Measurements from ENCODE around the gene FLT3.
A peak's percentile ranks its signal among the peaks of the same experiment; 100 is the strongest.
"Not testable (repeated sequence)": the region's sequence is repeated elsewhere in the genome, so short reads cannot be mapped to it uniquely, and the experiment has no call there.

The FLT3 gene

DNA sequence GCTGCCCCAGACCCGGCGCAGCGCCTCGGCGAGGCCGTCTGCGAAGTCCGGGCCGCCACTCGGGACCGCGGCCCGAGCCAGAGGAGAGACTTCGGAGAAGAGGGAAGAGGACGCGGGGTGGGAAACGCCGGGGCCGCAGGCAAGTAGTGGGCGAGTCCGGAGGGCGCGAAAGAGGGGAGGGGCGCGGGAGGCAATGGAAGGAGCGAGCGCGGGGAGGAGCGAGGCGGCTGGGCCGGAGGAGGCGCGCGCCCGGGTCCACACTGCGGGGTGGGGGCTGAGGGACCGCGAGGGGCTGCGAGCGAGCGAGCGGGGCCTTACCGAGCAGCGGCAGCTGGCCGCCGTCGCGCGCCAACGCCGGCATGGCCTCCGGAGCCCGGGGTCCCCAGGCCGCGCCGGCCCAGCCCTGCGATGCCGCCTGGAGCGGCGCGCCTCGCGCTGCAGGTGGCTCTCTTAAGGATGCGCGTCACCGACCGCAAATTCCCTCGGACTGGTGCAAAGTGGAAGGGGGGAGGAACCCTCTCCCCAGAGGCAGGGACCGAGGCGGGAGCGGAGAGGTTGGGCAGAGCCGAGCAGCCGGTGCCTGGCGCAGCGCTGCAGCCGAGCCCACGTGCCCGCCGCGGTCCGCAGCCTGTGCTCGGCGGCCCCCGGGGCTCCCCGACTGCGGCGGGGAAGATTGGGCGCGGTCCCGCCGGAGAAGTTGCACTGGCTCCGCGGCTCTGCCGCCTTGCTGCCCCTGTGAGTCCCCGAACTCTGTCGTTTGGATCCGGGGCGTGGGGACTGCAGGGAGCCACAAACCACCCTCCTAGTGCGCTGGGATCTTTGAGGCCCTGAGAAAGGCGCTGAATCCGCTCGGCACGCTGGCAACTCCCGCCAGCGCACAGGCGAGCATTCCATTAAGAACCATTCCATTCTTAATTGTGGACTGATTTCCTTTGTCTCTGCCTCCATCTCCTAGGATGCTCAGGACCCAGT, at the start of gene FLT3:
TSS of gene FLT3 (minus strand) at position 427 of the 972 bp plus-strand sequence. CDS start at position 361, 66 bp downstream.
- peak; percentile 65 for DNase-seq

DNA sequence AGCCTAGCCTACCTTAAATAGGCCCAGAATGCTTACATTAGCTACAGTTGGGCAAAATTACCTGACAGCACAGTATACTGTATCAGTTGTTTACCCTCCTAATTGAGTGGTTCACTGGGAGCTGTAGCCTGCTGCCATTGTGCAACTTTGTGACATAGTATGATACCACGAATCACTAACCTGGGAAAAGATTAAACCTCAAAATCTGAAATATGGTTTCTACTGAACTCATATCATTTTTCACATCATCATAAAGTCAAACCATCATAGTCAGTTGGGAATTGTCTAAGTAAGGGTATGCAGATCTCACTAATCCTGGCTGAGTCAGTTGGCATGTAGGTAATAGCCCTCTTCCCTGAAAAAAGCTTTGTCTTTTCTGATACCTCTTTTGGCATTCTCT, 47.1 kb upstream of the FLT3 start:
- no peak for DNase-seq

DNA sequence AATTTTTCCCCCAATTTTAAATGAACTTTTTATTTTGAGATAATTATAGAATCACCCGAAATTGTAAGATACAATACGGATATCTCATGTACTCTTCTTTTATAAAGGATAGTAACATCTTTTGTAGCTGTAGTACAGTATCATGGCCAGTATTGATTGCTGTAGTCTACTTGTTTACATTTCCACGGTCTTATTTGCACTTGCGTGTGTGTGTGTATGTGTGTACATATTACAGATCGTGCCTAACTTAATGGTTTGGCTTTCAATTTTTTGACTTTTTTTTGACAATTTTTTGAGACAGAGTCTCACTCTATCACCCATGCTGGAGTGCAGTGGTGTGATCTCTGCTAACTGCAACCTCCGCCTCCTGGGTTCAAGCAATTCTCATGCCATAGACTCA, 44.7 kb upstream of the FLT3 start:
- DNase-seq, result no peak

DNA sequence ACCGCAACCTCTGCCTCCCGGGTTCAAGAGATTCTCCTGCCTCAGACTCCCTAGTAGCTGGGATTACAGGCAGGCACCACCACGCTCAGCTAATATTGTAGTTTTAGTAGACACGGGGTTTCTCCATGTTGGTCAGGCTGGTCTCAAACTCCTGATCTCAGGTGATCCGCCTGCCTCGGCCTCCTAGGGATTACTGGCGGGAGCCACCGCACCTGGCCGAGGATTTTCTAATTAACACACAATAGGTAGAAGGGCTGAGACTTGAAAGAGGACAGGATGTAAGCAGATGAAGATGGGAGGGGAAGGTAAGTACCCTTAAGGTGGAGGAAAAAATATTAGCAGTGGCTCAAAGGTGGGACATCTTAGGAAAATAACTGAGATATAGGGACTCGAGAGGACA, 41.2 kb upstream of the FLT3 start:
- DNase-seq, result not testable (repeated sequence)

DNA sequence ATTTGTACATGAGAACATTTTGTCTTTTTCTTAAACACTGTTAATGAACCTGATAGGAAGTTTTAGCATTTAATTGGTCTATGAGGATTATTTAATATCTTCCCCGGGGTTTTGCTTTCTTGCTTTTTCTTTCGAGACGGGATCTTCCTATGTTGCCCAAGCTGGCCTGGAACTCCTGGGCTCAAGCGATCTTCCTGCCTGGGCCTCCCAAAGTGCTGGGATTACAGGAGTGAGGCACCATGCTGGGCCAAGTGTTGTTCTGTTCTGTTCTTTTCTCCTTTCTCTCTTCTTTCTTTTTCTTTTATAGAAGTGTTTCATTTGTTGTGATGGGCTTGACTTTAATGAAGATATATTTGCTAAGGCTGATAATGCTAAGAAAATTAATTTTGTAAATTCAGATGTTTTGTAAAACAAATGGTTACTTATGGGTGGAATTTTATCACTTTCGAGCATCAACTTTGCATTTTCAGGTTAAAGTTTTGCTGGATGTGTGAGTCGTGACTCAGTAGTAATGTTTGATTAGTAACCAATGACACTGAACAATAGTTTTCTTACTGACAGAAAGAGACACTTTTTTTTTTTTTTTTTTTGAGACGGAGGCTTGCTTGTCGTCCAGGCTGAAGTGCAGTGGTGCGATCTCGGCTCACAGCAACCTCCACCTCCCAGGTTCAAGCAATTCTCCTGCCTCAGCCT, 40.2 kb upstream of the FLT3 start:
- DNase-seq, result no peak

DNA sequence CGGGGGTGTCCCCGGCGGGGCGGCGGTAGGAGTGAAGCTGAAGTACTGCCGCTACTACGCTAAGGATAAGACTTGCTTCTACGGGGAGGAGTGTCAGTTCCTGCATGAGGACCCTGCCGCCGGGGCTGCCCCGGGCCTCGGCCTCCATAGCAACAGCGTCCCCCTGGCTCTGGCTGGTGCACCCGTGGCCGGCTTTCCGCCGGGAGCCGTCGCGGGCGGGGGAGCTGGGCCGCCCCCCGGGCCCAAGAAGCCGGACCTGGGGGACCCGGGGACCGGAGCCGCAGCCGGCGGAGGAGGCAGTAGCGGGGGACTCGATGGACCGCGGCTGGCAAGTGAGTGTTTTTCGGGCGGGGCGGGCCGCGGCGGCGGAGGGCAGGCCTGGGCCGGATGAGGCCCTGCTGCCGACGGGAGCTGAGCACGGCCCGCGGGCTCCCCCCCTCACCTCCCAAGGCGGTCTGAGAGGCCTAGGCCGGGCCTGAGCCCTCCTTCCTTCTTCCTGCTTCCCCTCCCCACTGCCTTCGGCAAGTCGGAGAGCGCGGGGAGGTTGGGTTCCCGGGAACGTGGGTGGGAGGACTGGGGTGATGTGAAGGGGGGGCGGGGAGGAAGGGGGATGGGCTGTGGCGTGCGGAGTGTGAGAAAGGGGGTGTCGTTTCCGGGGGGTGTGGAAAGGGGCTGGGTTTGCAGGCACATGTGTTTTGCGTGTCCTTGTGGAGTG, 38.5 kb upstream of the FLT3 start:
- DNase-seq, result peak; percentile 90

DNA sequence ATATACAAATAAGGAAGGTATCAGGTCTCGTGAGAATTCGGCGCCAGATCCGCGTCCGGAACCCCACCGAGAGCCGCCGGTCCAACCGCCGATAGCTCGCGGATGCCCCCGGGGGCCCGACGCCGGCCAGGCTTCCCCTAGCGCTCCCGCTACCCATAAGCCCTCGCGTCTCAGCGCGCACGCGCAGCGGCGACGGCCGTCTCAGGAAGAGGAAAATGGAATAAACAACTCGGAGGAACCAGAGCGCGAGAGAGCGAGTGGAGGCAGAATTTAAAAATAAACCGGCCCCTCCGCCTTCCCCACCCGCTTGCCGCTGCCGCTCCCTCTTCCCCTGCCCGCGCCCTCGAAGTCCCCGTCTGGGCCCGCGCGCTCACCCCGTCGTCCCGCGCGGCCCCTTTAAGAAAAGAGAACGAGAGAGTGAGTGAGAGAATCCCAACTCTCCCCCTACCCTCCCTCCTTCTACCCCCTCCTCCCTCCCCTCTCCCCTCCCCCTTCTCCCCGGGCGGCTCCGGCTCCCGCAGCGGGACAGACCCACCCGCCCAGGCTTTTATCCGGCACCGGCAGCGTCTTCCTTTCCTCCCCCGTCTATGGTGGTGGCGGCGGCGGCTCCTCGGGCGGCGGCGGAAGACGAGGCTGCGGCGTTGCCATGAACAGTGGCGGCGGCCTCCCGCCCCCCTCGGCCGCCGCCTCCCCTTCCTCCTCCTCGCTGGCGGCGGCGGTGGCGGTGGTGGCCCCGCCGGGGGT, 37.8 kb upstream of the FLT3 start, which contains the start of gene PAN3:
TSS of gene PAN3 (plus strand) at position 534 of the 744 bp plus-strand sequence. CDS start at position 647, 113 bp downstream.
- peak; percentile 96 for DNase-seq

DNA sequence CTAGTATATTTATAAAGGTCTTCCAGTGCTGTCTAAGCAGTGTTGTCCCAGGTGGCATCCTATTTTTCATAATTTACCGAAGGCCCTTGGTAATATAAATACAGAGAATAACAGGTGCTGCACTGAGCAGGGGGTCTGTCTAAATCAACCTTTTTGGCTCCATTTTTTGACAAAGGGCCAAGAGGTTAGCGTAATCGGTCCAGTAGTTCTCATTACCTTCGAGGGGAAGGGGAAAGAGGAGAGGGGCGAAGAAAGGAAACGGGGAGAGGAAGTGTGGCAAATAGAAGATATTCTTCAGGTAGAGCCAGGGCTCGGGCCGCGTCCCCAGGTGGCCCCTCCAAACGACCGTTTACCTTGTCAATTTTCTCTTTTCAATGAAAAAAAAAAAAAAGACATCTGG, 37.2 kb upstream of the FLT3 start:
- DNase-seq, result no peak

DNA sequence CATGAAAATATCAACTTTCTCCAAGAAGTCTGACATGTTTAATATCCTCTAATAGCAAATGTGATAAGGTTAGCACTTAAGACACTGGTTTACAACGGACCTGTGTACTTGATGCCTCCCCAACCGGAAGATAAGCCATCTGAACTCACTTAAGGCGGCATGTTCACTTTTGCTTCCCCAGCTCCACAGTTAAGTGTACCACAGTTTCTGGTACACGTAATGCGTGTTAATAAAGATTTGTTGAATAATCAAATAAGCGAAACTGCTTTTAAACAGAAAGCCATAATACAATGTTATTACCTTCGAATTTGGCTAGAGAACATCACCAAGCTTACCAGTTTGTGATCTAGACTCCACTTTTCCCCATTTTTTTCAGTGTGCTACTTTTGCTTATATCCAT, 36.5 kb upstream of the FLT3 start:
- DNase-seq, result no peak

DNA sequence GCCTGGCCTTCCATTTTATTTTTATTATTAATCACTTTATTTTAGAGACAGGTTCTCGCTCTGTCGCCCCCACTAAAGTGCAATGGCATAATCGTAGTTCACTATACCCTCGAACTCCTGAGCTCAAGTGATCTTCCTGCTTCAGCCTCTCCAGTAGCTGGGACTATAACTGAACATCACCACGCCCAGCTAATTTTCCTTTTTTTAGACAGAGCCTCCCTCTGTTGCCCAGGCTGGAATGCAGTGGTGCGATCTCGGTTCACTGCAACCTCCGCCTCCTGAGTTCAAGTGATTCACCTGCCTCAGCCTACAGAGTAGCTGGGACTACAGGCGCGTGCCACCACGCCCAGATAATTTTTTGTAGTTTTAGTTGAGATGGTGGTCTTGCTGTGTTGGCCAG, 31.3 kb upstream of the FLT3 start:
- no peak for DNase-seq

DNA sequence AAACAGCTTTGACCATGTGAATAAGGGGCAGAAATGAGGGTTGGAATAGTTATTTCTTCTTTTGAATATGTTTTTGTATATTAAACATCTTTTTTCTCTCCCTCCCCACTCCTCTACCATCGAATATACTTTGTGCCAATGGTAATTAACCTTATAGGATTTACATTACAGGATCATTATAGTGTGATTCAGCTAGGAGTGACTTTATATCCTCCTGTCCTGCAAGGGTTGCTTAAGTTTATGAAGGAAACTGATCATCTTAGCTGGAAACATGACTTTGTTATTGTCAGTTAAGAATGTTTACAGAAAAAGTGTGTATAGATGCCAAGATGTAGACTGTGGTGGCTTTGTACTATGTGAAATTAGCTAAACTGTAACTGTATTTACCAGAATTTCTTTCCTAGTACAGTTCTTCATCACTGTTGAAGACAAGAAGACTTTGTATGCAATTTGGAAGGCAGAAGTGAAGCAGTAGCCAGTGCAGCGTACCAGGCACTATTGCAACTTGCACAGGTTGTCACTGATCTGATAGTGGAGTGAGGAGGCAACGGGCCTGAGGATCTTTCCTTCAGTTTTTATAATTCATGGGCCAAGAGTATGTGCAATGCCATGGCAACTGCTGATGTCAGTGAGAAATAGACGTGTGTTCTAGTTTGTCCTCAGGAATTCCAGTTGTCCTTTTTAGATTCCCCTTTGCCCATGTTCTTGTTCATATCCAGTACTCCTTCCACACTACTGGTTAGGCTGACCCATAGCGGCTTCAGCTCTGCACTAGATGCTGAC, 29.7 kb upstream of the FLT3 start:
- no peak for DNase-seq

DNA sequence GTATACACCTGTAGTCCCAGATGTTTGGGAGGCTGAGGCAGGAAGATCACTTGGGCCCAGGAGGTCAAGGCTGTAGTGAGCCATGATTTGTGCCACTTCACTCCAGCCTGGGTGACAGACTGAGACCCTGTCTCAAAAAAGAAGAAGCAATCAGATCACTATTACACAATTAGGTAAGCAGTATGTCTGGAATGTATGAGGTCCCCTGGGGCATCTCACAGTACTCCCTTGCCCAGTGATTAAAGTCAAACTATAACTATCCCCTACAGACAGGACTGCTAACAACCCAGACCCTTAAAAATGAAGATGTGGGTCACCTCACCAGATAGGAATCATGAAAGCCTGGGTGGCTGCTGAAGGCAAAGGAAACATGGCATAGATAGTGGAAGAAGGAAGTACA, 28.6 kb upstream of the FLT3 start:
- no peak for DNase-seq

DNA sequence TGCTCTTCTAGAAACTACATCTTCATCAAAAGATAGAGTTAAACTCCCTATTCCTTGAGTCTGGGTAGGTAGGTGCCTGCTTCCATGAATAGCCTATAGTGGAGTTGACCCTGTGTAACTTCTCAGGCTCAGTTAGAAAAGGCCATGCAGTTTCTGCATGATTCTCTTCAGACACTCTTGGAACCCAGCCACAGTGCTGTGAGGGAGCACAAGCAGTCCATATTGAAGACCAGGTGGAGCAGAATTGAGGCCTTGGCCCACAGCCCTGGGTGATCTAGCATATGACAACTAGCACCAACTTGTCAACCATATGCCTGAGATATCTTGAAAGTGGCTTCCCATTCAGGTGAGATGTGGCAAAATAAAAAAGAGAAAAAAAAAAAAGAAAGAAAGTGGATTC, 27.7 kb upstream of the FLT3 start:
- DNase-seq, result no peak

DNA sequence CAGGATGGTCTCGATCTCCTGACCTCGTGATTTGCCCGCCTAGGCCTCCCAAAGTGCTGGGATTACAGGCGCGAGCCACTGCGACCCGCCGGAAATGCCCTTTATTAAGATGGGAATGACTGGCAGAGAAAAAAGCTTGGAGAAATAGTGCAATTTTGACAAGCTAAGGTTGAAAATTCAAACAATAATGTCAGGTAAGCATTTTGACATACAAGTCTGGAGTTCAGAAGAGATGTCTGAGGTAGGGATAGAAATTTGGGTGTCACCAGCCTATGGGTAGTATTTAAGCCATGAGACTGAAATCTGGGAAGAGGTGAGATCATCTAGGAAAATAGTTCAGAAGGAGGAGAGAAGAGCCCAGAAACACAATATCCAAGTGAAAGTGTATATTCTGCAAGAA, 20.8 kb upstream of the FLT3 start:
- no peak for DNase-seq

DNA sequence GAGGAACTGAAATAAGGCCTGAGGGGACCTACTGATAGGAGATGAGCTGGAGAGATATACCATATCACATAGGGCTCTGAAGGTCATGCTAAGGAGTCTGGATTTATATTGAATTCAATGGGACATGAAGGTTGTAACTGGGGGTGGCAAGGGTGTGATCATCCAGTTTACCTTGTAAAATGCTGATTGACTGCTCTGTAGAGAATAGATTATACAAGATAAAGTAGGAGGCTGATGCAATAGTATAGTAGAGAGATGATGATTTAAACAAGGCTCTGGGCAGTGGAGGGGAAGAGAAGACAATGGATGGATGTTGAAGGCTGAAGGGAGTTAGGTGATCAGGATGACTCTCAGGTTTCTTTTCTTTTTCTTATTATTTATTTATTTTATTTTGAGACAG, 19.9 kb upstream of the FLT3 start:
- DNase-seq, result no peak

DNA sequence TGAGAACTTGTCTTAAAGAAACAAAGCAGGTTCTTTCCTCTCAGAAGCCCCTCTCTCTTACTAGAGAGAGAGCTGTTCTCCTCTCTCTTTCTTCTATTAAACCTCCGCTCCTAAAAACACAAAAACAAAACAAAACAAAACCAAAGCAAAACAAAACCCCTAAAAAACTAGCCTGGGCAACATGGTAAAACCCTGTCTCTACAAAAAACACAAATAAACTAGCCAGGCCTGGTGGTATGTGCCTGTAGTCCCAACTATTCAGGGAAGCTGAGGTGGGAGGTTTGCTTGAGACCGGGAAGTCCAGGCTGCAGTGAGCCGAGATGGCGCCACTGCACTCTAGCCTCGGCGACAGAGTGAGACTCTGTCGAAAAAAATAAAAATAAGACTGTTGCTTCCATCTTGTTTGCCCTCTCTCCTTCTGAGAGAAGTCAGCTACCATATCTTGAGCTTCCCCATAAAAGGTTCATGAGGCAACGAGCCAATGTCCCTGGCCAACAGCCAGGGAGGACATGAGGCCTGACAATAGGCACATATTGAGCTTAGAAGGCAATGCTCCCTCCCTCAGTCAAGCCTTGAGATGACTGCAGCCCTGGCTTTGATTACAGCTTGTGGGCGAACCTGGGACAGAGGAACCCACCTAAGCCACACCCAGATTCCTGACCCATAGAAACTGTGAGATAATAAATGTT, 17.5 kb upstream of the FLT3 start:
- DNase-seq, result no peak

DNA sequence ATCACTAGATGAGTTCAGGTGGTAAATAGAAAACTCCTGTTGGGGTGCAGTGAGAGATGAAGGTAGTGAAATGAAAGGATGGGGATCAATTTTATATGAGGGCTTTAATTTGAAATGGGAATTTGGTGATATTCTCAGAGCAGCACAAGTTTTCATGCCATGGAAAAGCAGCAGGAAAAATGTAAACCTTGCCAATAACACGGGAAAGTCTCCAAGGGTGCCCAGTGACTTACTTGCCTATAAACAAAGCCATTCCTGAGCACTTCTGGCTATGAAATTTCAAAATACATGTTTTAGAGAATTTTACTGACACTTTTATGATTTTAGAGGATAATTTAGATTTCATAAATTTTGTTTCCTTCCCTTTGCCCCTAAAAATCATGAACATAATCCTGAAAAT, 16.4 kb upstream of the FLT3 start:
- no peak for DNase-seq

DNA sequence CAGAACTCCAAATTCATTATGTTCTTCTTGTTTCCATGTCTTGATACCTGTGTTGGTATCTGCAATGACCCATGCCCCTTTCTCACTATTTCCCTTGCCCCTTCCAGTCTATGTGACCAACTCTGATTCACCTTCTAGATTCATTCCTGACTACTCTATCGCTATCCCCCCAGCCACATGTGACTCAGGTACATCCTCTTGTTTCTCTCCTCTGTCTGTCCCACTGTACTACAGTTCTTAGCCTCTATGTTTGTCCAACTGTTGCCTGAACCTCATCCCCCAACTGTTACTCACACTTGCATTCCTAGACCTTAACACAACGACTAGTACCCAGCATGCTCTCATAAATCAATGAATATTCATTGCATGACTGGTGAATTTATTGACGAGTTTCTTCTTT, 10.0 kb upstream of the FLT3 start:
- DNase-seq, result no peak

DNA sequence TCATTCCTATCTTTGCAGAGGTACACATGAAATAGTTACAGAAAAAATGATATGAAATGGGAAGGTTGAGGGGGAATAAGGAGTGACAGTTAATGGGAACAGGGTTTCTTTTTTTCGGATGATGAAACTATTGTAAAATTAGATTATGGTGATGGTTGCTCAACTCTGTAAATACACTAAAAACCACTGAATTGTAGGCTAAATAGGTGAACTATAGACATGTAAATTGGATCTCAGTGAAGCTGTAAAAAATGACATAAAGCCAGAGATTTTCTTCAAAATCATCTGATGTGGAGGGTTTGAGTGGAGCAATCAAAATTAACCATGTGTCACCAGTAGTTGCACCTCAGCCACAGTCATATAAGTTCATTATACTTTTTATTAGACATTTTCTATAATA, 6.6 kb upstream of the FLT3 start:
- no peak for DNase-seq

DNA sequence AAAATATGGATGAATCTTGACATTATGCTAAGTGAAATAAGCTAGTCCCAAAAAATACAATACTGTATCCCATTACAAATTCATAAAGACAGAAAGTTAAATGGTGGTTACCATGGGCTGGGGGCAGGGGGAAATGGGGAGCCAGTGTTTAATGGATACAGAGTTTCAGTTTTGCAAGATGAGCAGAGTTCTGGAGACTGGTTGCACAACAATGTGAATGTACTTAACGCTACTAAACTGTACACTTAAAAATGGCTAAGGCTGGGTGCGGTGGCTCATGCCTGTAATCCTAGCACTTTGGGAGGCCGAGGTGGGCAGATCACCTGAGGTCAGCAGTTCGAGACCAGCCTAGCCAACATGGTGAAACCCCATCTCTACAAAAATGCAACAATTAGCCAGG, 1.5 kb upstream of the FLT3 start:
- DNase-seq, result not testable (repeated sequence)
